ENCODE data around the gene RBM15.

Gene RBM15

GRCh38 chr1:110346690-110347089 is 7.5 kb downstream of the RBM15 start:
- no peak overlapping the region for H3K27ac ChIP-seq (ENCODE audit: insufficient read depth, low read length, poor library complexity, severe bottlenecking)
- DNase-seq: no peak
- no peak overlapping the region for H3K4me3 ChIP-seq (ENCODE audit: insufficient read depth, low read depth, low read length, poor library complexity, severe bottlenecking)
- peaks cover 22% of the 10 kb centered on the region for H3K36me3 ChIP-seq (ENCODE audit: control insufficient read depth, insufficient read depth, low read length)
- no peaks in the 10 kb centered on the region for H3K9me3 ChIP-seq (ENCODE audit: control insufficient read depth, low read length)
- H3K4me1 ChIP-seq (ENCODE audit: control insufficient read depth, insufficient read depth, low read length, poor library complexity, severe bottlenecking): peaks cover 27% of the 10 kb centered on the region
- no peaks in the 10 kb centered on the region for H3K27me3 ChIP-seq (replicated peaks; ENCODE audit: control insufficient read depth, insufficient read depth, low read length, poor library complexity, severe bottlenecking)

GRCh38 chr1:110347182-110347893 is 8.2 kb downstream of the RBM15 start:
- Histone ChIP-seq H3K27me3 (replicated peaks; ENCODE audit: control insufficient read depth, insufficient read depth, low read length, poor library complexity, severe bottlenecking) (no peaks in the 10 kb centered on the region), H3K27ac (ENCODE audit: insufficient read depth, low read length, poor library complexity, severe bottlenecking) (no peak overlapping the region), H3K9me3 (ENCODE audit: control insufficient read depth, low read length) (no peaks in the 10 kb centered on the region), H3K36me3 (ENCODE audit: control insufficient read depth, insufficient read depth, low read length) (peaks cover 15% of the 10 kb centered on the region), H3K4me3 (ENCODE audit: insufficient read depth, low read depth, low read length, poor library complexity, severe bottlenecking) (no peak overlapping the region), H3K4me1 (ENCODE audit: control insufficient read depth, insufficient read depth, low read length, poor library complexity, severe bottlenecking) (peaks cover 22% of the 10 kb centered on the region)
- no peak for DNase-seq

GRCh38 chr1:110348050-110348449 is 8.9 kb downstream of the RBM15 start:
- Histone ChIP-seq H3K4me3 (ENCODE audit: insufficient read depth, low read depth, low read length, poor library complexity, severe bottlenecking) (no peak overlapping the region), H3K27me3 (replicated peaks; ENCODE audit: control insufficient read depth, insufficient read depth, low read length, poor library complexity, severe bottlenecking) (no peaks in the 10 kb centered on the region), H3K9me3 (ENCODE audit: control insufficient read depth, low read length) (no peaks in the 10 kb centered on the region), H3K27ac (ENCODE audit: insufficient read depth, low read length, poor library complexity, severe bottlenecking) (no peak overlapping the region), H3K4me1 (ENCODE audit: control insufficient read depth, insufficient read depth, low read length, poor library complexity, severe bottlenecking) (peaks cover 22% of the 10 kb centered on the region), H3K36me3 (ENCODE audit: control insufficient read depth, insufficient read depth, low read length) (peaks cover 15% of the 10 kb centered on the region)
- DNase-seq: no peak

GRCh38 chr1:110348771-110349170 is 9.6 kb downstream of the RBM15 start:
- no peaks in the 10 kb centered on the region for H3K27me3 ChIP-seq (replicated peaks; ENCODE audit: control insufficient read depth, insufficient read depth, low read length, poor library complexity, severe bottlenecking)
- no peak overlapping the region for H3K4me3 ChIP-seq (ENCODE audit: insufficient read depth, low read depth, low read length, poor library complexity, severe bottlenecking)
- H3K4me1 ChIP-seq (ENCODE audit: control insufficient read depth, insufficient read depth, low read length, poor library complexity, severe bottlenecking): peaks cover 19% of the 10 kb centered on the region
- DNase-seq: no peak
- H3K36me3 ChIP-seq (ENCODE audit: control insufficient read depth, insufficient read depth, low read length): peaks cover 15% of the 10 kb centered on the region
- H3K9me3 ChIP-seq (ENCODE audit: control insufficient read depth, low read length): no peaks in the 10 kb centered on the region
- no peak overlapping the region for H3K27ac ChIP-seq (ENCODE audit: insufficient read depth, low read length, poor library complexity, severe bottlenecking)

GRCh38 chr1:110350360-110350759 is 11.2 kb downstream of the RBM15 start:
- Histone ChIP-seq H3K4me3 (ENCODE audit: insufficient read depth, low read depth, low read length, poor library complexity, severe bottlenecking) (no peak overlapping the region), H3K36me3 (ENCODE audit: control insufficient read depth, insufficient read depth, low read length) (peaks cover 16% of the 10 kb centered on the region), H3K9me3 (ENCODE audit: control insufficient read depth, low read length) (no peaks in the 10 kb centered on the region), H3K27ac (ENCODE audit: insufficient read depth, low read length, poor library complexity, severe bottlenecking) (no peak overlapping the region), H3K27me3 (replicated peaks; ENCODE audit: control insufficient read depth, insufficient read depth, low read length, poor library complexity, severe bottlenecking) (no peaks in the 10 kb centered on the region), H3K4me1 (ENCODE audit: control insufficient read depth, insufficient read depth, low read length, poor library complexity, severe bottlenecking) (peaks cover 11% of the 10 kb centered on the region)
- DNase-seq: no peak

GRCh38 chr1:110355321-110355720 is 16.1 kb downstream of the RBM15 start:
- no peak overlapping the region for H3K4me3 ChIP-seq (ENCODE audit: insufficient read depth, low read depth, low read length, poor library complexity, severe bottlenecking)
- H3K9me3 ChIP-seq (ENCODE audit: control insufficient read depth, low read length): no peaks in the 10 kb centered on the region
- H3K4me1 ChIP-seq (ENCODE audit: control insufficient read depth, insufficient read depth, low read length, poor library complexity, severe bottlenecking): peaks cover 2% of the 10 kb centered on the region
- H3K27me3 ChIP-seq (replicated peaks; ENCODE audit: control insufficient read depth, insufficient read depth, low read length, poor library complexity, severe bottlenecking): no peaks in the 10 kb centered on the region
- peaks cover 14% of the 10 kb centered on the region for H3K36me3 ChIP-seq (ENCODE audit: control insufficient read depth, insufficient read depth, low read length)
- no peak for DNase-seq
- no peak overlapping the region for H3K27ac ChIP-seq (ENCODE audit: insufficient read depth, low read length, poor library complexity, severe bottlenecking)

GRCh38 chr1:110356379-110356778 is 17.2 kb downstream of the RBM15 start:
- H3K4me1 ChIP-seq (ENCODE audit: control insufficient read depth, insufficient read depth, low read length, poor library complexity, severe bottlenecking): peaks cover 2% of the 10 kb centered on the region
- H3K4me3 ChIP-seq (ENCODE audit: insufficient read depth, low read depth, low read length, poor library complexity, severe bottlenecking): no peak overlapping the region
- peaks cover 14% of the 10 kb centered on the region for H3K36me3 ChIP-seq (ENCODE audit: control insufficient read depth, insufficient read depth, low read length)
- no peaks in the 10 kb centered on the region for H3K27me3 ChIP-seq (replicated peaks; ENCODE audit: control insufficient read depth, insufficient read depth, low read length, poor library complexity, severe bottlenecking)
- no peak for DNase-seq
- no peaks in the 10 kb centered on the region for H3K9me3 ChIP-seq (ENCODE audit: control insufficient read depth, low read length)
- no peak overlapping the region for H3K27ac ChIP-seq (ENCODE audit: insufficient read depth, low read length, poor library complexity, severe bottlenecking)

GRCh38 chr1:110360431-110360830 is 21.3 kb downstream of the RBM15 start:
- Histone ChIP-seq H3K27ac (ENCODE audit: insufficient read depth, low read length, poor library complexity, severe bottlenecking) (no peak overlapping the region), H3K36me3 (ENCODE audit: control insufficient read depth, insufficient read depth, low read length) (peaks cover 17% of the 10 kb centered on the region), H3K27me3 (replicated peaks; ENCODE audit: control insufficient read depth, insufficient read depth, low read length, poor library complexity, severe bottlenecking) (no peaks in the 10 kb centered on the region), H3K4me1 (ENCODE audit: control insufficient read depth, insufficient read depth, low read length, poor library complexity, severe bottlenecking) (no peaks in the 10 kb centered on the region), H3K4me3 (ENCODE audit: insufficient read depth, low read depth, low read length, poor library complexity, severe bottlenecking) (no peak overlapping the region), H3K9me3 (ENCODE audit: control insufficient read depth, low read length) (no peaks in the 10 kb centered on the region)
- no peak for DNase-seq

- H3K27me3 ChIP-seq (replicated peaks; ENCODE audit: control insufficient read depth, insufficient read depth, low read length, poor library complexity, severe bottlenecking): no peaks in the 10 kb centered on the region
- no peak for DNase-seq
- peaks cover 8% of the 10 kb centered on the region for H3K36me3 ChIP-seq (ENCODE audit: control insufficient read depth, insufficient read depth, low read length)
- no peak overlapping the region for H3K27ac ChIP-seq (ENCODE audit: insufficient read depth, low read length, poor library complexity, severe bottlenecking)
- no peaks in the 10 kb centered on the region for H3K4me1 ChIP-seq (ENCODE audit: control insufficient read depth, insufficient read depth, low read length, poor library complexity, severe bottlenecking)
- no peaks in the 10 kb centered on the region for H3K9me3 ChIP-seq (ENCODE audit: control insufficient read depth, low read length)
- H3K4me3 ChIP-seq (ENCODE audit: insufficient read depth, low read depth, low read length, poor library complexity, severe bottlenecking): no peak overlapping the region
Observed at GRCh38 chr1:110361856-110362255, 22.7 kb downstream of the RBM15 start.

GRCh38 chr1:110364221-110364620 is 25.0 kb downstream of the RBM15 start:
- no peak overlapping the region for H3K27ac ChIP-seq (ENCODE audit: insufficient read depth, low read length, poor library complexity, severe bottlenecking)
- DNase-seq: no peak
- H3K27me3 ChIP-seq (replicated peaks; ENCODE audit: control insufficient read depth, insufficient read depth, low read length, poor library complexity, severe bottlenecking): no peaks in the 10 kb centered on the region
- peaks cover 6% of the 10 kb centered on the region for H3K36me3 ChIP-seq (ENCODE audit: control insufficient read depth, insufficient read depth, low read length)
- H3K4me1 ChIP-seq (ENCODE audit: control insufficient read depth, insufficient read depth, low read length, poor library complexity, severe bottlenecking): no peaks in the 10 kb centered on the region
- no peak overlapping the region for H3K4me3 ChIP-seq (ENCODE audit: insufficient read depth, low read depth, low read length, poor library complexity, severe bottlenecking)
- no peaks in the 10 kb centered on the region for H3K9me3 ChIP-seq (ENCODE audit: control insufficient read depth, low read length)

Data from effector memory CD4-positive, alpha-beta T cell (primary cell).